Measurements from ENCODE around the gene GLCCI1. TPM values are rescaled to one million over a fixed set of nuclear protein-coding genes. Genes with fewer than 3 reads are reported as not detected.

Gene GLCCI1
- total and polyA plus RNA-seq, 10 of the 15 experiments (the other 5 are each of a cell fraction or from before 2014, with no cell fraction given), result 12.6 to 92.0 (median 27.6) TPM

DNA sequence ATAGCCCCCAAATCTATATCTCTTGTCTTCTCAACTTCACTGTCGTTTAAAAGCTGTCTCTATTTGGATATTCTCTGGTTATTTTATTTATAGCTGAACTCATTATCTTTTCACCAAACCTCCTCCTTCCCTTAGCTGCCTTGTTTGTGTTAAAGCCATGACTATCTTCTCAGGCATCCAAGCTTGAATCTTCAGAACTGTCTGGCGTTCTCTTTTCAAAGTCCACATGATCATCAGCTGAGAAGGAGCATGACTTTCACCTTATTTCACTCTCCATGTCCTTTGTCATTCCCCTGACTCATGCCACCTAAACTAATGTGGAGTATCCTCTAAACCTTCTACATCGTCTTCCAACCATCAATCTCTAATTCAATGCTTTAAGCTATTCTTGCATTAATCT lies 5.7 kb upstream of the GLCCI1 start:
- no peak overlapping the region for H3K9ac ChIP-seq (ENCODE audit: control insufficient read depth, insufficient read depth, low read length)
- FAIRE-seq (no peak), ATAC-seq (no peak), DNase-seq (ENCODE audit: low read depth, low spot score) (no peak)
- WGBS (ENCODE audit: insufficient coverage, insufficient replicate concordance, low lambda C conversion rate, missing lambda C conversion rate), result 94% methylated on average over 3 of the region's 3 CpGs
- peaks cover 2% of the 10 kb centered on the region; the same call in 1 of the 3 replicates for H3K9me3 ChIP-seq (replicated peaks; ENCODE audit: control insufficient read depth, insufficient read depth, low read length)
- H3K79me2 ChIP-seq (ENCODE audit: control insufficient read depth, insufficient read depth, low read length), result peaks cover 5% of the 10 kb centered on the region
- TF ChIP-seq SIN3A (IDR thresholded peaks at IDR 0.05; ENCODE audit: low read depth, low read length) (no peak), EP300 (IDR thresholded peaks at IDR 0.05; ENCODE audit: borderline replicate concordance in 1 of 2, control insufficient read depth in 1 of 2, low read depth in 2 of 2, low read length in 2 of 2) (no peak), MAX (IDR thresholded peaks at IDR 0.05; ENCODE audit: low read depth, low read length) (no peak), ZNF207 (IDR thresholded peaks at IDR 0.05; ENCODE audit: borderline replicate concordance) (no peak), CBX5 (IDR thresholded peaks at IDR 0.05; ENCODE audit: low read depth) (no peak), SMC3 (IDR thresholded peaks at IDR 0.05; ENCODE audit: borderline replicate concordance, low read length) (no peak), FOS (IDR thresholded peaks at IDR 0.05; ENCODE audit: borderline replicate concordance, extremely low read depth, insufficient read length) (no peak), SRF (IDR thresholded peaks at IDR 0.05; ENCODE audit: low read depth in 2 of 2, low read length in 2 of 2) (no peak), NBN (IDR thresholded peaks at IDR 0.05) (no peak), CHD4 (IDR thresholded peaks at IDR 0.05) (no peak), LARP7 (IDR thresholded peaks at IDR 0.05) (no peak)
- peaks cover 63% of the 10 kb centered on the region for H3K4me1 ChIP-seq (ENCODE audit: control insufficient read depth, insufficient read depth, low read length)
- CTCF ChIA-PET, result interaction anchor here (0.9 to 2.1 kb wide), 6 partner anchors 12 to 248 kb away, joined by 3 to 8 read pairs (median 3); no protein-coding TSS in a partner anchor
- SMC1A ChIA-PET (ENCODE audit: uncharacterized antibody, unreplicated experiment), result interaction anchor here (0.9 to 10.0 kb wide), 13 partner anchors 10 to 201 kb away, joined by 3 to 132 read pairs (median 5); no protein-coding TSS in a partner anchor
- intact Hi-C loops (cut with micrococcal nuclease; ENCODE audit: unreplicated experiment) (no loop called here), in situ Hi-C loops (cut with MboI) (no loop called here)
- no peaks in the 10 kb centered on the region for H3K27me3 ChIP-seq (replicated peaks in 1 of 2; ENCODE audit: control insufficient read depth in 2 of 2, insufficient read depth in 2 of 2, low read length in 1 of 2)
- H3K27ac ChIP-seq (ENCODE audit: control insufficient read depth, insufficient read depth), result no peak overlapping the region
- no peak overlapping the region for H2AFZ ChIP-seq (ENCODE audit: control insufficient read depth, low read depth, low read length)
- RAD21 ChIA-PET (ENCODE audit: unreplicated experiment), result interaction anchor here (1.2 to 7.3 kb wide), 6 partner anchors 10 to 281 kb away, joined by 3 to 80 read pairs (median 6); no protein-coding TSS in a partner anchor
- POLR2A ChIA-PET, result interaction anchor here (0.8 to 1.3 kb wide), 3 partner anchors 10 to 228 kb away, joined by 3 to 4 read pairs (median 3); no protein-coding TSS in a partner anchor
- BruUV-seq (replicated peaks), result no TSS peak
- no peaks in the 10 kb centered on the region for H3K36me3 ChIP-seq (ENCODE audit: control insufficient read depth in 2 of 2, insufficient read depth in 2 of 2, low read length in 1 of 2)
- no peaks in the 10 kb centered on the region for H4K20me1 ChIP-seq (ENCODE audit: control insufficient read depth, insufficient read depth)
- H3K4me3 ChIP-seq, result no peak overlapping the region
- H3K4me2 ChIP-seq (ENCODE audit: control insufficient read depth, insufficient read depth), result no peak overlapping the region
